Fibroblast of skin of left biceps (primary cell): ENCODE measurements around the gene ART5.
"Not testable (repeated sequence)": the region's sequence is repeated elsewhere in the genome, so short reads cannot be mapped to it uniquely, and the experiment has no call there.

Source experiments
- DNase-seq, 2 experiments: peaks; one replicate each; pipeline ENCODE4 v3.0.0-alpha.2; 2013; ENCODE audit warnings: low read depth in 2 of 2

Gene ART5

GRCh38 chr11:3617990-3618389, 23.8 kb downstream of the ART5 start:
- DNase-seq, result no peak

- DNase-seq, result no peak
These were observed 24.9 kb downstream of the ART5 start for GRCh38 chr11:3616721-3617460.

- no peak for DNase-seq
These were observed 25.8 kb downstream of the ART5 start for GRCh38 chr11:3615998-3616397.

- DNase-seq, result no peak
These were observed 27.0 kb downstream of the ART5 start for GRCh38 chr11:3614742-3615171.

- DNase-seq, result no peak
These were observed 27.6 kb downstream of the ART5 start for GRCh38 chr11:3613998-3614741.

GRCh38 chr11:3611976-3612678, 29.7 kb downstream of the ART5 start:
- no peak for DNase-seq

GRCh38 chr11:3610846-3611245, 30.9 kb downstream of the ART5 start:
- no peak for DNase-seq

- no peak for DNase-seq
These were observed 32.2 kb downstream of the ART5 start for GRCh38 chr11:3609416-3610265.

- DNase-seq, result no peak
These were observed 36.0 kb downstream of the ART5 start for GRCh38 chr11:3605771-3606203.

- no peak for DNase-seq
These were observed 36.5 kb downstream of the ART5 start for GRCh38 chr11:3605283-3605662.

- DNase-seq, result no peak
These were observed 37.6 kb downstream of the ART5 start for GRCh38 chr11:3604167-3604566.

- not testable (repeated sequence) for DNase-seq
These were observed 41.6 kb downstream of the ART5 start for GRCh38 chr11:3600201-3600600.

GRCh38 chr11:3597743-3598142, 44.0 kb downstream of the ART5 start:
- DNase-seq, result not testable (repeated sequence)

GRCh38 chr11:3591326-3591725, 50.5 kb downstream of the ART5 start:
- not testable (repeated sequence) for DNase-seq

GRCh38 chr11:3590193-3590592, 51.6 kb downstream of the ART5 start:
- DNase-seq, result not testable (repeated sequence)

- not testable (repeated sequence) for DNase-seq
These were observed 53.0 kb downstream of the ART5 start for GRCh38 chr11:3588776-3589175.
